HEK293 (cell line): ENCODE data around the gene NPEPL1.

Source experiments
- CTCF ChIA-PET: fragments of 350-600 bp; formaldehyde crosslinking; extraction: SDS; loops from one replicate; lab custom pipeline; 2021; ENCODE audit warnings: antibody characterized with exemption; lab: Yijun Ruan, JAX
- POLR2A ChIA-PET: fragments of 300-600 bp; formaldehyde crosslinking; extraction: SDS; loops from one replicate; lab custom pipeline; 2020; ENCODE audit warnings: antibody characterized with exemption, inconsistent platforms; lab: Yijun Ruan, JAX
- H3K27ac ChIP-seq: fragments of 200-500 bp; sonication (Bioruptor generic); 2 replicates; pipeline ENCODE4 v1.5.1; 2014; ENCODE audit warnings: low read depth, low read length, control low read depth, inconsistent platforms; ENCODE audit errors: extremely low read depth
- H3K36me3 ChIP-seq, 2 experiments: fragments of 200-500 bp in 1 of 2; sonication (Bioruptor generic) in 1 of 2; 1 replicate in 1 of 2; 2 replicates in 1 of 2; pipeline ENCODE4 v1.5.1; 2014 to 2017; ENCODE audit warnings: inconsistent platforms in 2 of 2, low read length in 2 of 2; ENCODE audit not compliant: control insufficient read depth in 2 of 2, insufficient read depth in 1 of 2
- H3K4me1 ChIP-seq: fragments of 200-500 bp; sonication (Bioruptor generic); 2 replicates; pipeline ENCODE4 v1.5.1; 2014; ENCODE audit warnings: mild to moderate bottlenecking, low read length, inconsistent platforms; ENCODE audit not compliant: control insufficient read depth, insufficient read depth
- H3K4me3 ChIP-seq: 2 replicates; pipeline ENCODE4 v1.5.1; 2011; ENCODE audit warnings: low read depth, mild to moderate bottlenecking, control low read depth, low read length, moderate library complexity
- H3K9me3 ChIP-seq: fragments of 200-500 bp; sonication (Bioruptor generic); 2 replicates; pipeline ENCODE4 v1.5.1; 2014; ENCODE audit warnings: low read depth, low read length, inconsistent platforms; ENCODE audit not compliant: control insufficient read depth, insufficient read depth
- BCL11B ChIP-seq: fragments of 450-650 bp; formaldehyde crosslinking; IDR thresholded peaks from 2 replicates; pipeline ENCODE4 v1.5.1; 2016; ENCODE audit warnings: low read depth, missing biosample characterization, missing genetic modification characterization
- EGR2 ChIP-seq: fragments of 450-650 bp; formaldehyde crosslinking; IDR thresholded peaks from 2 replicates; pipeline ENCODE4 v1.5.1; 2016; ENCODE audit warnings: low read depth, missing biosample characterization, missing genetic modification characterization
- FEZF1 ChIP-seq: fragments of 450-650 bp; formaldehyde crosslinking; IDR thresholded peaks from 2 replicates; pipeline ENCODE4 v1.5.1; 2016; ENCODE audit warnings: missing biosample characterization, missing genetic modification characterization
- KLF9 ChIP-seq: fragments of 450-650 bp; formaldehyde crosslinking; IDR thresholded peaks from 2 replicates; pipeline ENCODE4 v1.5.1; 2016; ENCODE audit warnings: missing biosample characterization, missing genetic modification characterization, low read depth
- ZBTB1 ChIP-seq: fragments of 450-650 bp; formaldehyde crosslinking; IDR thresholded peaks from 2 replicates; pipeline ENCODE4 v1.5.1; 2016; ENCODE audit warnings: missing biosample characterization, missing genetic modification characterization
- ZFP69B ChIP-seq: fragments of 450-650 bp; formaldehyde crosslinking; IDR thresholded peaks from 2 replicates; pipeline ENCODE4 v1.5.1; 2016; ENCODE audit warnings: missing biosample characterization, missing genetic modification characterization
- ZIC2 ChIP-seq: fragments of 450-650 bp; formaldehyde crosslinking; IDR thresholded peaks from 2 replicates; pipeline ENCODE4 v1.5.1; 2016; ENCODE audit warnings: missing biosample characterization, missing genetic modification characterization
- ZNF174 ChIP-seq: fragments of 450-650 bp; formaldehyde crosslinking; IDR thresholded peaks from 2 replicates; pipeline ENCODE4 v1.5.0; 2017; ENCODE audit warnings: missing biosample characterization, mild to moderate bottlenecking, missing genetic modification characterization
- ZNF211 ChIP-seq: fragments of 450-650 bp; formaldehyde crosslinking; IDR thresholded peaks from 2 replicates; pipeline ENCODE4 v1.5.1; 2016; ENCODE audit warnings: low read depth, missing biosample characterization, missing genetic modification characterization
- ZNF248 ChIP-seq: fragments of 450-650 bp; formaldehyde crosslinking; IDR thresholded peaks from 2 replicates; pipeline ENCODE4 v1.5.1; 2017; ENCODE audit warnings: missing biosample characterization, missing genetic modification characterization
- ZNF311 ChIP-seq: fragments of 450-650 bp; formaldehyde crosslinking; IDR thresholded peaks from 2 replicates; pipeline ENCODE4 v1.5.1; 2017; ENCODE audit warnings: missing biosample characterization, missing genetic modification characterization, borderline replicate concordance
- ZNF510 ChIP-seq: fragments of 450-650 bp; formaldehyde crosslinking; IDR thresholded peaks from 2 replicates; pipeline ENCODE4 v1.5.1; 2018; ENCODE audit warnings: mild to moderate bottlenecking, missing genetic modification characterization, missing biosample characterization; ENCODE audit not compliant: insufficient replicate concordance
- ZNF548 ChIP-seq: fragments of 450-650 bp; formaldehyde crosslinking; IDR thresholded peaks from 2 replicates; pipeline ENCODE4 v1.5.1; 2016; ENCODE audit warnings: missing biosample characterization, missing genetic modification characterization
- ZNF585B ChIP-seq: fragments of 450-650 bp; formaldehyde crosslinking; IDR thresholded peaks from 2 replicates; pipeline ENCODE4 v1.5.1; 2016; ENCODE audit warnings: missing biosample characterization, missing genetic modification characterization
- ZNF776 ChIP-seq: fragments of 450-650 bp; formaldehyde crosslinking; IDR thresholded peaks from 2 replicates; pipeline ENCODE4 v1.5.0; 2017; ENCODE audit warnings: missing biosample characterization, missing genetic modification characterization, borderline replicate concordance
- ZNF791 ChIP-seq: fragments of 450-650 bp; formaldehyde crosslinking; IDR thresholded peaks from 2 replicates; pipeline ENCODE4 v1.5.1; 2016; ENCODE audit warnings: missing biosample characterization, missing genetic modification characterization
- ZSCAN30 ChIP-seq: fragments of 450-650 bp; IDR thresholded peaks from 2 replicates; pipeline ENCODE4 v1.5.1; 2018; ENCODE audit warnings: missing biosample characterization, mild to moderate bottlenecking, missing genetic modification characterization, moderate library complexity
- TF ChIP-seq, protein P1 (sequence below): fragments of 450-650 bp; formaldehyde crosslinking; IDR thresholded peaks from 2 replicates; pipeline ENCODE4 v1.5.1; 2017; ENCODE audit warnings: missing biosample characterization, missing genetic modification characterization
- TF ChIP-seq, protein P2 (sequence below): fragments of 450-650 bp; formaldehyde crosslinking; IDR thresholded peaks from 2 replicates; pipeline ENCODE4 v1.5.1; 2017; ENCODE audit warnings: missing biosample characterization, missing genetic modification characterization

NPEPL1 gene

GRCh38 chr20:58697867-58698703 is 5.5 kb downstream of the NPEPL1 start:
- no peak for TF ChIP-seq ZNF248 (tag by site-specific recombination)
- TF ChIP-seq EGR2 (tag by site-specific recombination) = 0 out of 2 replicates have a peak, but pooled peaks have one; percentile 32
- no peak for TF ChIP-seq ZFP69B (tag by site-specific recombination)
- H3K4me3 ChIP-seq = no peak overlapping the region
- H3K9me3 ChIP-seq = no peaks in the 10 kb centered on the region
- peaks cover 0 to 61% of the 10 kb centered on the region in 2 experiments; a peak in 2 of 3 replicates for H3K36me3 ChIP-seq
- no peaks in the 10 kb centered on the region for H3K4me1 ChIP-seq
- H3K27ac ChIP-seq = no peak overlapping the region
- CTCF ChIA-PET = no interaction called here
- POLR2A ChIA-PET = no interaction called here

- CTCF ChIA-PET = no interaction called here
- Histone ChIP-seq H3K9me3 (no peaks in the 10 kb centered on the region), H3K4me3 (no peak overlapping the region), H3K4me1 (no peaks in the 10 kb centered on the region), H3K27ac (no peak overlapping the region), H3K36me3 (peaks cover 0 to 70% of the 10 kb centered on the region in 2 experiments; a peak in 2 of 3 replicates)
- POLR2A ChIA-PET = no interaction called here
- TF ChIP-seq, protein P1, sequence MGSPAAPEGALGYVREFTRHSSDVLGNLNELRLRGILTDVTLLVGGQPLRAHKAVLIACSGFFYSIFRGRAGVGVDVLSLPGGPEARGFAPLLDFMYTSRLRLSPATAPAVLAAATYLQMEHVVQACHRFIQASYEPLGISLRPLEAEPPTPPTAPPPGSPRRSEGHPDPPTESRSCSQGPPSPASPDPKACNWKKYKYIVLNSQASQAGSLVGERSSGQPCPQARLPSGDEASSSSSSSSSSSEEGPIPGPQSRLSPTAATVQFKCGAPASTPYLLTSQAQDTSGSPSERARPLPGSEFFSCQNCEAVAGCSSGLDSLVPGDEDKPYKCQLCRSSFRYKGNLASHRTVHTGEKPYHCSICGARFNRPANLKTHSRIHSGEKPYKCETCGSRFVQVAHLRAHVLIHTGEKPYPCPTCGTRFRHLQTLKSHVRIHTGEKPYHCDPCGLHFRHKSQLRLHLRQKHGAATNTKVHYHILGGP (tag by site-specific recombination) = no peak
- TF ChIP-seq BCL11B = no peak
- TF ChIP-seq ZSCAN30 (tag by site-specific recombination) = no peak
- TF ChIP-seq ZNF548 (tag by site-specific recombination) = no peak
- TF ChIP-seq ZNF311 (tag by site-specific recombination) = no peak
- TF ChIP-seq KLF9 (tag by site-specific recombination) = no peak
- no peak for TF ChIP-seq ZNF776 (tag by site-specific recombination)
- TF ChIP-seq ZNF510 (tag by site-specific recombination) = no peak
- no peak for TF ChIP-seq ZIC2 (tag by site-specific recombination)
- TF ChIP-seq ZNF791 (tag by site-specific recombination) = no peak
- TF ChIP-seq FEZF1 (tag by site-specific recombination) = no peak
- no peak for TF ChIP-seq ZBTB1 (tag by site-specific recombination)
- TF ChIP-seq ZNF585B = no peak
- TF ChIP-seq, protein P2, sequence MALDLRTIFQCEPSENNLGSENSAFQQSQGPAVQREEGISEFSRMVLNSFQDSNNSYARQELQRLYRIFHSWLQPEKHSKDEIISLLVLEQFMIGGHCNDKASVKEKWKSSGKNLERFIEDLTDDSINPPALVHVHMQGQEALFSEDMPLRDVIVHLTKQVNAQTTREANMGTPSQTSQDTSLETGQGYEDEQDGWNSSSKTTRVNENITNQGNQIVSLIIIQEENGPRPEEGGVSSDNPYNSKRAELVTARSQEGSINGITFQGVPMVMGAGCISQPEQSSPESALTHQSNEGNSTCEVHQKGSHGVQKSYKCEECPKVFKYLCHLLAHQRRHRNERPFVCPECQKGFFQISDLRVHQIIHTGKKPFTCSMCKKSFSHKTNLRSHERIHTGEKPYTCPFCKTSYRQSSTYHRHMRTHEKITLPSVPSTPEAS (tag by site-specific recombination) = no peak
- no peak for TF ChIP-seq ZNF211
- TF ChIP-seq ZNF174 (tag by site-specific recombination) = no peak
Measured at GRCh38 chr20:58698741-58699622, 6.4 kb downstream of the NPEPL1 start.
